ENCODE results near the gene PGS1.
"Not testable (repeated sequence)": the region's sequence is repeated elsewhere in the genome, so short reads cannot be mapped to it uniquely, and the experiment has no call there.

The PGS1 gene

GRCh38 chr17:78449983-78450595 lies 71.6 kb downstream of the PGS1 start:
- DNase-seq = no peak

- DNase-seq = no peak
Measured at GRCh38 chr17:78450696-78451345, 72.4 kb downstream of the PGS1 start.

- DNase-seq = no peak
Measured at GRCh38 chr17:78451753-78452152, 73.3 kb downstream of the PGS1 start.

GRCh38 chr17:78454346-78454745 lies 75.9 kb downstream of the PGS1 start:
- no peak for DNase-seq

- DNase-seq = no peak
Measured at GRCh38 chr17:78458091-78458490, 79.6 kb downstream of the PGS1 start.

- DNase-seq = no peak
Measured at GRCh38 chr17:78458736-78459335, 80.4 kb downstream of the PGS1 start.

- DNase-seq = no peak
Measured at GRCh38 chr17:78459696-78460095, 81.2 kb downstream of the PGS1 start.

GRCh38 chr17:78460176-78460675 lies 81.8 kb downstream of the PGS1 start:
- DNase-seq = no peak

- no peak for DNase-seq
Measured at GRCh38 chr17:78460951-78461798, 82.7 kb downstream of the PGS1 start.

GRCh38 chr17:78461799-78462053 lies 83.3 kb downstream of the PGS1 start:
- no peak for DNase-seq

GRCh38 chr17:78462148-78462547 lies 83.7 kb downstream of the PGS1 start:
- no peak for DNase-seq

GRCh38 chr17:78466109-78466785 lies 87.8 kb downstream of the PGS1 start:
- not testable (repeated sequence) for DNase-seq

GRCh38 chr17:78466786-78467715 lies 88.6 kb downstream of the PGS1 start:
- no peak for DNase-seq

- DNase-seq = no peak
Measured at GRCh38 chr17:78468366-78468765, 89.9 kb downstream of the PGS1 start.

- DNase-seq = no peak
Measured at GRCh38 chr17:78469443-78469842, 91.0 kb downstream of the PGS1 start.

- DNase-seq = no peak
Measured at GRCh38 chr17:78471635-78472034, 93.2 kb downstream of the PGS1 start.

GRCh38 chr17:78472035-78472905 lies 93.8 kb downstream of the PGS1 start:
- DNase-seq = no peak

- no peak for DNase-seq
Measured at GRCh38 chr17:78473951-78474613, 95.6 kb downstream of the PGS1 start.

Data from activated T-cell treated with anti-CD3 and anti-CD28 coated beads, Interleukin-2, amount 50 U/mL, for 48 hours (primary cell).